Measurements from ENCODE around the gene FRMPD1.

GRCh38 chr9:37700900-37701299 is 50.1 kb downstream of the FRMPD1 start:
- TF ChIP-seq CTCF (IDR thresholded peaks at IDR 0.05; ENCODE audit: poor library complexity, severe bottlenecking) (no peak), POLR2AphosphoS5 (IDR thresholded peaks at IDR 0.05) (no peak)
